H7 (cell line): Measurements from ENCODE around the gene ZNF418. TPM values are rescaled to one million over a fixed set of nuclear protein-coding genes. Genes with fewer than 3 reads are reported as not detected.

ENCODE experiments used
- DNase-seq: peaks from one replicate; pipeline ENCODE4 v3.0.0; 2012
- H3K27me3 ChIP-seq: 2 replicates; pipeline ENCODE4 v1.6.0; 2011; ENCODE audit warnings: mild to moderate bottlenecking, low read length; ENCODE audit not compliant: control insufficient read depth, insufficient read depth
- H3K36me3 ChIP-seq: replicated peaks from 2 replicates; pipeline ENCODE4 v1.5.1; 2011; ENCODE audit warnings: low read length; ENCODE audit not compliant: control insufficient read depth, insufficient read depth
- H3K4me3 ChIP-seq: 2 replicates; pipeline ENCODE4 v1.5.1; 2011; ENCODE audit warnings: low read depth, mild to moderate bottlenecking, control low read depth, low read length, moderate library complexity; ENCODE audit not compliant: insufficient read depth
- total RNA-seq: library from RNA; depleted of rRNA; stranded (reverse); fragments of >200 nt; shearing (Covaris generic); gene quantifications from 2 replicates; pipeline ENCODE4 v1.2.3, GENCODE V29; 2014; rRNA removed

ZNF418 gene
- 5.7 and 6.0 TPM in 2 replicates for total RNA-seq

- H3K4me3 ChIP-seq: peak within 1 kb of the TSS; percentile 72
- peak; percentile 86 for DNase-seq
- peaks cover 10% of the 10 kb centered on the region for H3K36me3 ChIP-seq
- H3K27me3 ChIP-seq: no peaks in the 10 kb centered on the region; the same call in 1 of the 2 replicates
These were observed at the start of gene ZNF418 for GRCh38 chr19:57934820-57935665. TSS of gene ZNF418 (minus strand) at chr19:57935402. CDS start at chr19:57933822, 1,580 bp downstream.

- DNase-seq: no peak
- peaks cover 19% of the 10 kb centered on the region for H3K36me3 ChIP-seq
These were observed 43.5 kb upstream of the ZNF418 start for GRCh38 chr19:57978586-57979289.

GRCh38 chr19:57974434-57974833 is 39.2 kb upstream of the ZNF418 start, which contains the start of gene C19orf18:
TSS of gene C19orf18 (minus strand) at chr19:57974534. CDS start at chr19:57974432, 102 bp downstream.
- H3K36me3 ChIP-seq: peaks cover 4% of the 10 kb centered on the region
- no peak for DNase-seq
- no peaks in the 10 kb centered on the region for H3K27me3 ChIP-seq
- no peak within 1 kb of the TSS for H3K4me3 ChIP-seq

More at GRCh38 chr19:57978586-57979289, 43.5 kb upstream of the ZNF418 start:
- no peaks in the 10 kb centered on the region for H3K27me3 ChIP-seq
- H3K4me3 ChIP-seq: no peak overlapping the region

GRCh38 chr19:57964761-57965160 is 29.6 kb upstream of the ZNF418 start:
- no peaks in the 10 kb centered on the region for H3K27me3 ChIP-seq
- no peak for DNase-seq
- H3K36me3 ChIP-seq: no peaks in the 10 kb centered on the region
- no peak overlapping the region for H3K4me3 ChIP-seq

GRCh38 chr19:57961785-57962184 is 26.6 kb upstream of the ZNF418 start:
- Histone ChIP-seq H3K36me3 (no peaks in the 10 kb centered on the region), H3K4me3 (no peak overlapping the region), H3K27me3 (no peaks in the 10 kb centered on the region)
- DNase-seq: no peak

- Histone ChIP-seq H3K27me3 (no peaks in the 10 kb centered on the region), H3K4me3 (no peak overlapping the region), H3K36me3 (no peaks in the 10 kb centered on the region)
- DNase-seq: no peak
These were observed 19.8 kb upstream of the ZNF418 start for GRCh38 chr19:57954996-57955395.

GRCh38 chr19:57949702-57950101 is 14.5 kb upstream of the ZNF418 start:
- no peak for DNase-seq
- Histone ChIP-seq H3K36me3 (no peaks in the 10 kb centered on the region), H3K4me3 (no peak overlapping the region), H3K27me3 (no peaks in the 10 kb centered on the region)

- no peak for DNase-seq
- Histone ChIP-seq H3K36me3 (no peaks in the 10 kb centered on the region), H3K4me3 (no peak overlapping the region), H3K27me3 (no peaks in the 10 kb centered on the region)
These were observed 14.1 kb upstream of the ZNF418 start for GRCh38 chr19:57949296-57949695.

- no peaks in the 10 kb centered on the region for H3K27me3 ChIP-seq
- H3K36me3 ChIP-seq: peaks cover 6% of the 10 kb centered on the region
- DNase-seq: peak; percentile 97
- peak within 1 kb of the TSS; percentile 82 for H3K4me3 ChIP-seq
These were observed 12.4 kb upstream of the ZNF418 start, which contains the start of gene ZNF256 for GRCh38 chr19:57947419-57948134. TSS of gene ZNF256 (minus strand) at chr19:57947706. CDS start at chr19:57947474, 232 bp downstream.

- Histone ChIP-seq H3K4me3 (peak overlapping the region; percentile 82), H3K27me3 (no peaks in the 10 kb centered on the region), H3K36me3 (peaks cover 11% of the 10 kb centered on the region)
- DNase-seq: no peak
These were observed 11.9 kb upstream of the ZNF418 start for GRCh38 chr19:57947088-57947418.

- H3K36me3 ChIP-seq: peaks cover 18% of the 10 kb centered on the region
- DNase-seq: no peak
- no peaks in the 10 kb centered on the region for H3K27me3 ChIP-seq
- H3K4me3 ChIP-seq: 0 out of 2 replicates have a peak overlapping the region, but pooled peaks have one; percentile 82
These were observed 11.1 kb upstream of the ZNF418 start for GRCh38 chr19:57946316-57946715.

- H3K4me3 ChIP-seq: no peak overlapping the region
- peaks cover 22% of the 10 kb centered on the region for H3K36me3 ChIP-seq
- H3K27me3 ChIP-seq: no peaks in the 10 kb centered on the region
- DNase-seq: no peak
These were observed 6.4 kb upstream of the ZNF418 start for GRCh38 chr19:57941593-57941992.

GRCh38 chr19:57935731-57936130 is 529 bp upstream of the ZNF418 start:
- H3K27me3 ChIP-seq: no peaks in the 10 kb centered on the region; the same call in 1 of the 2 replicates
- DNase-seq: no peak
- peaks cover 7% of the 10 kb centered on the region for H3K36me3 ChIP-seq
- H3K4me3 ChIP-seq: no peak overlapping the region

- Histone ChIP-seq H3K36me3 (peaks cover 49% of the 10 kb centered on the region), H3K4me3 (no peak overlapping the region), H3K27me3 (no peaks in the 10 kb centered on the region)
- DNase-seq: no peak
These were observed 7.6 kb downstream of the ZNF418 start for GRCh38 chr19:57927587-57927986.
